HG02759 (cell line): ENCODE measurements around the gene DCAF11.
A peak's percentile ranks its signal among the peaks of the same experiment; 100 is the strongest.
"Not testable (repeated sequence)": the region's sequence is repeated elsewhere in the genome, so short reads cannot be mapped to it uniquely, and the experiment has no call there.

Experiments
- ATAC-seq: cut with Tn5 transposase; IDR thresholded peaks from one replicate; pipeline ENCODE4 v1.9.1; 2021; ENCODE audit warnings: mild to moderate bottlenecking, moderate library complexity; ENCODE audit not compliant: unreplicated experiment

DCAF11 gene

DNA sequence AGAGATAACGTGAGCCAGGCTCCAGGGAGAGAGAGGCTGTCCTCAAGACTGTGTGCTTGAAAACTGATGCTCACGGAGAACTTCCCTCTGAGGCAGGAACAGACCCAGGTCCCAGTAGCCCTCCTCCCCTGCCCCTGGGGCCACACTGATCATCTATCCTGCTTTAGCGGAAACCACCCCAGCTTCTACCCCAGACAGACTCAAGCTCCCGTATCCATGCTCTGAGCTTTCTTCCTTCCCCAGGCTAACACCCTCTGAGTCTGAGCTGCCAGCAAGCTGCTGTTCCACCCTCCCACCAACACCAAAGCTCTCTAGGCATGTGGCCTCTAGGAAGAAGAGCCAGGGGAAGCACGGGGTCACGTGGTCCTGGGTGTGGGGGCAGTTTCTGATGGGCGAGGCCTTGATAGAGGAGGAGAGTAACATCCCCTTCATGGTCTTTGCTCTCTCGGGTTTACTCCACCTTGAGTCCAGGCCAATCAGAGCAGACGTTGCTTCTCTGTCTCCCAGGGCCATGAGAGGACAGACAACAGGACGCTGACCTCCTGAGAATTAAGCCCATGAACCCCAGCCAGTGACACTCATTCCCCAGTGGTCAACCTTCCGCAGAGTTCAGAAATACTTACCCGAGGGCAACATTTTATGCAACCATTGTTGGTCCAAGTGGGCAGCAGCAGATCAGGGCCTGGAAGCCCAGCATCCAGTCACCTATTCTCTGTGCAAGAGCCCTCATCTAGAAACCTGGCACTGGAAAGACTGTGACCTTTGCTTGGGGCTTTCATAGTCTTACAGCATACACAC lies 19.1 kb upstream of the DCAF11 start:
- peak; percentile 74 for ATAC-seq

DNA sequence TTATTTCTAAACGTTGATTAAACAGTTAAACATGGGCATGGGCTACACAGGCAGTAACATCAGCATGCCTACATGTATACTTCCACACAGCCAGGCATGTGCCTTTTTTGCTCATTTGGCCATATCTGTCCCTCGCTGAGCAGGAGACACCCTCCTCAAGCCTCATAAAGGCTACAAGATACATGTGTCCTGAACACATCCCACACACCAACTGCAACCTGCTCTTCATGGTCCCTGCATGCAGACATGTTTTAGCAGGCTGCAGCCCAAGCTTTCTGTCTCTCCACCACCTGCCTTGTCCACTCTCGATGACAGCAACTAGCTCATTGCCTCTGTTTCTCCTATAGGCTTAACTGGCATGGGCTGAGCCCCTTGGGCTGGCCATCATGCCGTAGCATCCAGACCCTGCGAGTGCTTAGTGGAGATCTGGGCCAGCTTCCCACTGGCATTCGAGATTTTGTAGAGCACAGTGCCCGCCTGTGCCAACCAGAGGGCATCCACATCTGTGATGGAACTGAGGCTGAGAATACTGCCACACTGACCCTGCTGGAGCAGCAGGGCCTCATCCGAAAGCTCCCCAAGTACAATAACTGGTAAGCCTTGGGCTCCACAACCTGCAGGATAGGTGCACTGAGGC lies 17.9 kb upstream of the DCAF11 start:
- ATAC-seq, result no peak

DNA sequence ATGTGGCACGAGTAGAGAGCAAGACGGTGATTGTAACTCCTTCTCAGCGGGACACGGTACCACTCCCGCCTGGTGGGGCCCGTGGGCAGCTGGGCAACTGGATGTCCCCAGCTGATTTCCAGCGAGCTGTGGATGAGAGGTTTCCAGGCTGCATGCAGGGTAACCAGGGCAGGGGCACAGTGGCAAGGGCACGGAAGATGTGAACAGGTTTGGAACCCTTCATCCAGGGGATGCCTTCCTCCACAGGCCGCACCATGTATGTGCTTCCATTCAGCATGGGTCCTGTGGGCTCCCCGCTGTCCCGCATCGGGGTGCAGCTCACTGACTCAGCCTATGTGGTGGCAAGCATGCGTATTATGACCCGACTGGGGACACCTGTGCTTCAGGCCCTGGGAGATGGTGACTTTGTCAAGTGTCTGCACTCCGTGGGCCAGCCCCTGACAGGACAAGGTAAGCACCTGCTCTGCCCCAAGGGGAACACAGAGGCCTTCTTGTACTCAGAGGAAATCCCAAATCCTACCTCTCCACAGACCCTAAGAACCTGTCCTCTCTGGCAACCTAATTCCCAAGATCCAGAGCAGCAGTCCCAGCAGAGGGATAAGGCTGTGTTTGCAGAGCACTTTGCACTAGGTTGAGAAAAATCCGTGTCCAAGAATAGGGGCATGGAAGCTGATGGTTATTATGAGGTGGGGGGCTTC lies 16.2 kb upstream of the DCAF11 start:
- ATAC-seq, result no peak

DNA sequence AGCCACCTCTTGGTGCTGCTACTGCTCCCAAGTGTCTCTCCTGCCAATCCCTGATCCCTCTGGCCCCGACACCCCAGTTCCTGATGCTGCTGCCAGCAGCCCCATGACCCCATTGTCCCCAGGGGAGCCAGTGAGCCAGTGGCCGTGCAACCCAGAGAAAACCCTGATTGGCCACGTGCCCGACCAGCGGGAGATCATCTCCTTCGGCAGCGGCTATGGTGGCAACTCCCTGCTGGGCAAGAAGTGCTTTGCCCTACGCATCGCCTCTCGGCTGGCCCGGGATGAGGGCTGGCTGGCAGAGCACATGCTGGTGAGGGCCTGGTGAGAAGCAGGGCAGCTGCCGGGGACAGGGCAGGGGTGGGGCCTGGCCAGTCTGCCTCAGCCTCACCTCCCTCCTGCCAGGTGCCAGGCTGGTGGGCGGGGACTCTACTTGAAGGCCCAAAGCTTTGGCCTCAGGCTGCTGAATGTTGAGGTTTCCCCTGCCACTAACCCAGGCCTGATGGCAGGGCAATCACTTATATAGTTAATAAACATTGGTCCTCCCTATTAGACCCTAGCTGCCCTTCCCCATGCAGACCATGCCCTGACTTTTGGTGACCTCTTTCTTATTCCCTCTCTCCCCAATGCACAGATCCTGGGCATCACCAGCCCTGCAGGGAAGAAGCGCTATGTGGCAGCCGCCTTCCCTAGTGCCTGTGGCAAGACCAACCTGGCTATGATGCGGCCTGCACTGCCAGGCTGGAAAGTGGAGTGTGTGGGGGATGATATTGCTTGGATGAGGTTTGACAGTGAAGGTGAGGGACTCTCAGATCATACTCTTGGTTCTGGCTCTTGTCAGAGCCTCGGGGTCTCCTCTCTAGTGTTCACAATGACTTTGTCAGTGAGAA lies 15.4 kb upstream of the DCAF11 start:
- ATAC-seq, result no peak

DNA sequence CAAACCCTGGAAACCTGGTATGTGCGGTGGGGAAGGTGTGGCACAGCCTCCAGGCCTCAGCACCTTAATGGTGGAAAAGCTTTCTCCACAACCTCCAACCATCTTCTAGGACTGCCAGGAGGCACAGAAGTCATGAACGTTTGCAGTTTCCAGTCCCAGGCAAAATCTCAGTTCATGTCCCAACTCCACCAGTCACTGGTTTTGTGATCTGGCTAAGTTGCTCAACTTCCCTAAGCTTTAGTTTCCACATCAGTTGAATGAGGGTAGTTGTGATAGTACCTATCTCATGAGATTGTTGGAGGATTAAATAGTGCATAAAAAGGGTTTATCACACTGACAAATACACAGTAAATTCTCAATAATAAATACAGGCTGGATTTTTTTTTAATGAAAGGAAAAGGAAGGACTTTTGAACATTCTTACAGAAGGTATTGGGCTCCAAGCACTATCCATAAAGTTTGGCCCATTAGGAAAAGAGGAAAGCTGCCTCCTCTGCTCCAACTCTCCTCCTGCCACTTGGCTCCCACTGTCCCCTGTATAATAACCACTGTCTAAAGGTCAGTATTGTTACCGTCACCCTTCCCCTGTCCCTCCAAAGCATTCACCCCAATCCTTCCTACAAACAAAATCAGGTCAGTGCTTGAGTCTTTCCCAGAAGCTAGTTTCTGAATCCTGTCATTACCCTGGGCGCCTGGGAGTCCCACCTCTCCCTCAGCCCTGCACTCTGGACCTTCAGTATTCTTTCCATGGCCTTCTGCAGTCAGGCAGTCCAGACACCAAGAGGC lies 14.2 kb upstream of the DCAF11 start:
- ATAC-seq, result no peak

DNA sequence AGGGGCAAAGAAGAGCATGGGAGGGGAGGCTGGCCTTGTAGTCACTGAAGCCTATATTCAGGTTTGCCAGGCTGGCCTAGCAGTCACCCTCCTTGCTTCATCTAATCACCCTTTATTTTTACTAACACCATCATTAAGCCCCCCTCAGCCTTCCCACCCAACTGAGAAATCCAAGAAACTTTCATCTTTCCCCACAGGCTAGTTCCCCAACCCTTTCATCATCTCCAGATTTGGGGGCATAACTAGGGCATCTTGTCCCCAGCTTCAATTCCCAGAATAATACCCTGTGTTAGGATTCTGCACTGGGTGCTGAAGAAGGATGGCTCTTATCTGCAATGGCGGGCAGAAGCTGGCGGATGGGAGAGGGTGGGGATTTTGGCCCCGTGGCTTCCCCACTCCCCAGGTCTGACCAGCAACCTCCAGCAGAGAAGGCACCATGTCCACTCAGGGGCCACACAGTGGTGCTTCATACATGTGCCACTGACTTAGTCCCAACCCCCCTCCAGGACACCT lies 13.5 kb upstream of the DCAF11 start:
- ATAC-seq, result no peak

DNA sequence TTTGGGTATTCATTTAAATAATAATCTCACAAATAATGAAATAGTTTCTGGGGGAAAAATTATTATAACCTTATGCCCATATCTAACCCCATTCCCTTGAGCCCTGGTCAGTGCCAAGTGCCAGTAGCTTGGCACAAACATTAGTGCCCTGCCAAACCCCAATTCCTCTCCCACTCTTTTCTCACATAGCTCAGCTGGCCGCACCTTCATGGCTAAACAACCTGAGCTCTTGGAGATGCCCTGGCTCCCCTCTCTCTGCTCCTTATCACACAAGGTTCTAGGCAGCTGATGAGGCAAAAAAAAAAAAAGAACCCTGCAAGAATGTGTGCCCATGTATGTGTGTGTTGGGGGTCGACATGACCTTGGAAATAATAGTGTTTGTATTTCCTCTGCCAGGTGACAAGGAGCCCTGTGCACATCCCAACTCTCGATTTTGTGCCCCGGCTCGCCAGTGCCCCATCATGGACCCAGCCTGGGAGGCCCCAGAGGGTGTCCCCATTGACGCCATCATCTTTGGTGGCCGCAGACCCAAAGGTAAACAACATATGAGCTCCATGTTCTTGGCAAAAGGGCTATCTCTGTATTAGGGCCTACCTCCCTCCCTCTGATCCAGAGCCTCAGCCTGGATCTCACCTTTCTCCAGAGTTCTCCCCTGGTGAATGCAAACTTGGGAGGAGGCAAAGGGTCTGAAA lies 12.1 kb upstream of the DCAF11 start:
- ATAC-seq, result no peak

DNA sequence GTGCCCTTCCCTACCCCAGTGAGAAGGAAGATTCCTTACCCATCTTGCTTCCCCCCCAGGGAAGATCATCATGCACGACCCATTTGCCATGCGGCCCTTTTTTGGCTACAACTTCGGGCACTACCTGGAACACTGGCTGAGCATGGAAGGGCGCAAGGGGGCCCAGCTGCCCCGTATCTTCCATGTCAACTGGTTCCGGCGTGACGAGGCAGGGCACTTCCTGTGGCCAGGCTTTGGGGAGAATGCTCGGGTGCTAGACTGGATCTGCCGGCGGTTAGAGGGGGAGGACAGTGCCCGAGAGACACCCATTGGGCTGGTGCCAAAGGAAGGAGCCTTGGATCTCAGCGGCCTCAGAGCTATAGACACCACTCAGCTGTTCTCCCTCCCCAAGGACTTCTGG lies 11.1 kb upstream of the DCAF11 start:
- ATAC-seq, result no peak

DNA sequence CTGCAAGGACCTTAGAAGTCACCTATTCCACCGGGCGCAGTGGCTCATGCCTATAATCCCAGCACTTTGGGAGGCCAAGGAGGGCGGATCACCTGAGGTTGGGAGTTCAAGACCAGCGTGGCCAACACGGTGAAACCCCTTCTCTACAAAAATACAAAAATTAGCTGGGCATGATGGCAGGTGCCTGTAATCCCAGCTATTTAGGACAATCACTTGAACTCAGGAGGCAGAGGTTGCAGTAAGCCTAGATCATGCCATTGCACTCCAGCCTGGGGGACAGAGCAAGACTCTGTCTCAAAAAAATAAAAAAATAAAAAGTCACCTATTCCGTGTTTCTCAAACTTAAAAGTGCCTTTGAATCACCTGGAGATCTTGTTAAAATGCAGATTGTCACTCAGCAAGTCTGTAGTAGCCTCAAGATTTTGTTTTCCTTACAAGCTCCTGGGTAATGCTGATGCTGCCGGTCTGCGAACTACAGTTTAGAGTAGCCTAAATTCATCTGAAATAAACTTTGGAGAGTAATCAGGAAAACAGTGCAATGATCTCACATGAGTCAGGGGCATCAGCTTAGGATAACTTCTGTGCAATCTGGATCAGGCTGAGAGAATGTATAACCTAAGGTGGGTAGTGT lies 8.9 kb upstream of the DCAF11 start:
- not testable (repeated sequence) for ATAC-seq

DNA sequence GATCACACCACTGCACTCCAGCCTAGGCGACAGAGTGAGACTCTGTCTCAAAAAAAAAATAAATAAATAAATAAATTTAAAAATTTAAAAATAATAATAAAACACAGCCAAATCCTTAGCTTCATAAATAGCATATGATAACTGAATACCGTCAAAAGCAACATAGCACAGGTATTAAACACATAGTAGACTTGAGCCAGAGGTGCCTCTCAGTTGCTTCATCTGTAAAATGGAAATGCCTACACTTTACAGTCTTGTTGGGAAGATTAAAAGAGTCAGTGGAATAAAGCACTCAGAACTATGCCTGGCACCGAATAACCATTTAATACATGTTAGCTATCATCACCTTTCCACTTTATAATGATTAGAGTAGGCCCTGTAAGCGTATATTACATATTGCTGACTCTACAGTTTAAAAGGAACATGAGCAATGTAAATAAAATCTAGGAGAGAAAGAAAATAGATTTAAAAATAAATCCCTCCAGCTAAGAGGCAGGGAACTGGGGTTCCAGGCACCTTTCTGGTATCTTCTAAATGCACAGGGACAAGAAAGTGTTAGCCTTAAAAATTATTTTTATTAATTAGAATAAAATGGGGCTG lies 7.8 kb upstream of the DCAF11 start:
- ATAC-seq, result no peak

DNA sequence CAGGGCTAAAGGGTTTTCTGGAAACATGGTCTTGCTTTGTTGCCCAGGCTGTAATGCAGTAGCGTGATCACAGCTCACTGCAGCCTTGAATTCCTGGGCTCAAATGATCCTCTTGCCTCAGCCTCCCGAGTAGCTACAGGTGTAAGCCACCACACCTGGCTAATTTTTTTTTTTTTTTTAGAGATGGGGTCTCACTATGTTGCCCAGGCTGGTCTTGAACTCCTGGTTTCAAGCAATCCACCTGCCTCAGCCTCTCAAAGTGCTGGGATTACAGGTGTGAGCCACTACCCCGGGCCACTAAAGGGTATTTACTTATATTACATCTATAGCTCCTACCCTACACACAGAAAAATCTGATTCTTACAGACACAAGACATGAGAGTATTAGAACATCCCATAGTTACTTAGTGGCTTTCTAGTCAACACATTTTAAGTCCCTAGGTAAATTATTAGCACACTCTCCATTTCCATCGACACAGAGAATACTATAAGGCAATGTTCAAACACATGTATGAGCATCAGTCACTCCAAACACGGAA lies 6.2 kb upstream of the DCAF11 start:
- ATAC-seq, result no peak

DNA sequence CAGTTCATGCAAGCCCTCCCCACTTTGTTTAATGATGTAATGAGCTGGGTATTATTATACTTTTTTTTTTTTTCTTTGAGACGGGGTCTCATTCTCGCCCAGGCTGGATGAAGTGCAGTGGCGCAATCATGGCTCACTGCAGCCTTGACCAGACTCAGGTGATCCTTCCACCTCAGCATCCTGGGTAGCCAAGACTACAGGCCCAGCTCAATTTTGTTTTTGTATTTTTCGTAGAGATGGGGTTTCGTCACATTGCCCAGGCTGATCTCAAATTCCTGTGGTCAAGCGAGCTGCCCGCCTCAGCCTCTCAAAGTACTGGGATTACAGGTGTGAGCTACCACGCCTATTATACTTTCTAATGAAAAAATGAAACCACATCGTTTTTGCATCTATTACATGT lies 4.5 kb upstream of the DCAF11 start:
- no peak for ATAC-seq

DNA sequence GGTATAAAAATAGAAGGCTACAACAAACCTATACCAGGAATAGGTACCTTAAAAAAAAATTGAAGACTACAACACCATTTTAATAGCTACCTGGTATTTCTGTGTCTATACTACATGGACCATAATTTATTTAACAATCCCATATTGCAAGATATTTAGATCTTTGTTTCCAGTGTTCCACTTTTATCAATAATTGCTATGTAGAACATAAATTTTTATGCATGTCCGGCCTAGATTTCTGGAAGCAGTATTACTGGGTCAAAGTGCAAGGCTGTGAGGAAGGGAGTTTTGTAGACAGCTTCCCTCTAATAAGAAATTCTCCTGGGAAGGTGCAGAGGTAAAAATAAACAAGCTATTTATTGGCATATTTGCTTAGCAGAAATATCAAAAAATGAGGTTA lies 4.1 kb upstream of the DCAF11 start:
- no peak for ATAC-seq

DNA sequence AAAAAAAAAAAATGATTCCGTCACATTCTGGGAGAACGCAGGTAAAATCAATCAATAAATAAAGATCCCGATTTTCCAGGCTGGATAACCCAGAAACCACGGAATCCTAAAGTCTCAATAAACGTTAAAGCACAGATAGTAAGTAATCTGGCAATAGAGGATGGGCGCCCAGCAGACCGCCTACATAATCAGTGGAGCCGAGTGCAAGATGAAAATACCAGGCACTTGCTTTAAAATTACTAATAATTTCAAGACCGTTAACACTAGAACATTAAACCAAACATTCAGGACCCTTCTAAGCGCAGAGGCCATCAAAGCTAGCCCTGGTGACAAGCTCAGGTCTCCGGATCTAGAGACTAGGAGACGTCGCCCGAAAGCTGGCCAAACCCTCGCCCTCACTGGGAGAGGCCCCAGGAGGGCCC lies 1.2 kb upstream of the DCAF11 start:
- no peak for ATAC-seq

DNA sequence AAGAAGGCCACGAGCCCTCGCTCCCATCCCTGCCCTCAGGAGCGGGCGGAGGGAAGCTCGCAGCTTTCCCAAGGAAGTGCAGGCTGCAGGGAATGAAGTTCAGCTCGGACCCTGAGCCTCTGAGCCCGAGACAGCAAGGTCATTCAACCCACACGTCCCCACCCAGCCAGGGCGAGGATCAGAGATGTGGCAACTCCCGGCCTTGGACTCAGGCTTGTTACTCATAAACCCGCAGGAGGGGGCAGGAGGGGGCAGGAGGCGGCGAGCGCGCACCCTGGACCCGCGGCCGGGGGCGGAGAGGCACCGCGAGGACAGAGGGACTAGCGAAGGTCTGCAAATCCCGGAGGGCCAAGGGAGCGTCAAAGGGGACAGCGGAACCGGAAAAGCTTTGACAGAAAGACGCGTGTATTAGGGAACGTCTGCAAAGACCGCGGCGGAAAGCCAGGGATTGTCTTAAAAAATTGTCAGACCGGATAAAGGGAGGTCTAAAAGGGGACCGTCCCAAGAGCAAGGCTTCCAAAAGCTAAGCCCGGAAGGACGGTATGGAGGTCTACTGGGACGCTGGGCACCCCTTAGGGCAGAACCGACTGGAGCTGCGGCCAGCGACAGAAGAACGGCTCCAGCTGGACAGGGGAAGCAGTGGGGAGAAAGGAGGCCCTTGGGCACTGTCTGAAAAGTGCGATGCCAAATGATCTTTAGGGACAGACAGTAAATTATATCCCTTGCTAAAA lies 611 bp upstream of the DCAF11 start:
- ATAC-seq, result peak; percentile 35

DNA sequence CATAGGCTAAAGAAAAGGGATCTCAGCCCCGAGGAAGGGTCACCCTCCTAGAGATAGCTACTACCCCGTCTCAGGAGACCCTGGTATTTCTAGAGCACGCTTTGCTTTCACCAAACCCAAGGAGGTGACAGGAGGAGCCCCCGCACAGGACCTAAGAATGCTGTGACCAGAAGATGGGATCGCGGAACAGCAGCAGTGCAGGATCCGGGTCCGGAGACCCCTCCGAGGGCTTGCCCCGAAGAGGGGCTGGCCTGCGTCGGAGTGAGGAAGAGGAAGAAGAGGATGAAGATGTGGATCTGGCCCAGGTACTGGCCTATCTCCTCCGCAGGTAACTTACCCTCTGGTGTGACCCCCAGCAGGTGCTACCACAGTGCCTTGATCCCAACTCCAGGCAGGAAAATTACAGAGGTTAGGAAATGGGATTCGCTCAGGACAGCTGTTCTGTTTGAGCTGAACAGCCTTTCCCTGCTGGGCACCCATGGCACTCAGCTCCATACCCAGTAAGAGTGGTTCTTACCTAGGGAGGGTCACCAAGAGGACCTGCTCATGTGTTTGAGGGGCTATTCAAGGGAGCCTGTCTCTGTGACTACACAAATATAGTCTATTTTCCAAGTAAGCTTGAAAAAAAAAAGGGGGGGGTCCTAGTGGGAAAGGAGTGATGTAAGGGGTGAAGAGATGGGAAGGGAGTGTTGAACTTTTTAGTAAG lies 998 bp downstream of the DCAF11 start:
- ATAC-seq, result no peak
